Adrenal gland (tissue), 5 donors: Measurements from ENCODE around the gene ZNF280C.

Source experiments
- CTCF ChIP-seq, 6 experiments: fragments of 450-650 bp in 4 of 6; fragments of 200-600 bp in 2 of 6; sonication (generic) in 1 of 6; IDR thresholded peaks; 1 replicate in 5 of 6; 2 replicates in 1 of 6; pipeline versions ENCODE4 v1.5.1 to v1.8.0; 2016 to 2021; ENCODE audit warnings: antibody characterized with exemption in 6 of 6, mild to moderate bottlenecking in 2 of 6, moderate library complexity in 1 of 6
- POLR2A ChIP-seq, 2 donors: fragments of 450-650 bp; IDR thresholded peaks; one replicate each; pipeline ENCODE4 v1.6.1; 2017; ENCODE audit warnings: antibody characterized with exemption in 2 of 2, mild to moderate bottlenecking in 2 of 2, moderate library complexity in 1 of 2
- donor health status: DM: no; HTN: no; CAD: no.

DNA sequence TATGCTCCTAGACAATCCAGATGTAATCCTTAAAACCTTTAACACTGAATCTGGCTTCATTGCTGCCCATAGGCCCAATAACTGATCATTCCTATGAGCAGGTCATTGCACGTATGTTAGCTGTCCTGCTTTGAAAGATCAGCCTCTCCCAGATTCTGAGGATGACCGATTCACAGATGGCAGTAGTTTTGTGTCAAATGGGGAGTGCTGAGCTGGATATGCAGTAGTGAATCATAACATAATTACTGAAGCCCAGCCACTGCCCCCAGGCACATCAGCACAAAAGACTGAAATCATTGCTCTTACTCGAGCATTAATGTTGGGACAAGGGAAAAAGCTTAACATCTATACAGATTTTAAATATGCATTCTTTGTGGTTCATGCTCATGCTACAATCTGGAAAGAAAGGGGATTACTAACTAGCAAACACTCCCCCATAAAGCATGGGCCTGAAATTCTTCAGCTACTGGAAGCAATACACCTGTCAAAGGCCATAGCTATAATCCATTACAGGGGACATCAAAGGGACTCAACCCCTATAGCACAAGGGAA is 16.4 kb upstream of the ZNF280C start:
- TF ChIP-seq POLR2A (IDR thresholded peaks at IDR 0.05) (no peak), CTCF (IDR thresholded peaks at IDR 0.05) (no peak)
